ENCODE data around the gene CORO2B. TPM values are rescaled to one million over a fixed set of nuclear protein-coding genes. Genes with fewer than 3 reads are reported as not detected.

CORO2B gene
- polyA plus RNA-seq, 3 donors: 0.03 TPM; not detected in 2

DNA sequence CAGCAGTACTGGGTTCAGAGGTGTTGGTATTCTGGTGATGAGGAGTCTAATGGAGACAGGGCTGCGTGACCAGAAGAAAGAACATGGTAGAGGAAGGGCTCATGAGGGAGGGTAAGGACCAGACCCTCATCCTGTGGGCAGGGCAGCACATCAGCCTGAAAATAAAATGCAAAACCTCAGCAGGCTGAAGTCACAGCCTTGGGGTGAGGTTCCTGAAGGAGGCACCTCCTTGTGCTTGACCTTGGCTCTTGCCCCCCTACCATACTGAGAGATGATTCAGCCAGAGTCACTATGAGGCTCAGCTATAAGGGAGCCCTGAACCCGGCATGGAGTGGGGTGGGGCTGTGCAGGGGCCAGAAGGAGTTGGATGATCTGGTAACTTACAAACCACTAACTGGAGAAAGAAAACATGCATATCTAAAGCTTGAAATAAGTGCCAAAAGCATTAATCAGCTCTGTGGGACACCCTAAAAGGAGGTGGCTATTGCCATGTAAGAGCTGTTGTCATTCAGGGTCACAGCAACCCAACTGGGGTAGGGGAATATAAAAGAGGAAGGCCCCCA lies 60.2 kb downstream of the CORO2B start:
- H3K27me3 ChIP-seq (ENCODE audit: control insufficient read depth in 2 of 2, insufficient read depth in 2 of 2, low read length in 2 of 2): no peaks in the 10 kb centered on the region
- WGBS (ENCODE audit: insufficient coverage): 100% methylated on average over 1 of the region's 2 CpGs
- no peak overlapping the region for H3K27ac ChIP-seq (ENCODE audit: low read depth in 1 of 2, low read length in 2 of 2)
- no peaks in the 10 kb centered on the region for H3K4me1 ChIP-seq (ENCODE audit: control insufficient read depth in 1 of 2, insufficient read depth in 2 of 2, low read length in 2 of 2)
- no peak overlapping the region for H3K4me2 ChIP-seq (replicated peaks; ENCODE audit: extremely low read depth, low read length, poor library complexity, severe bottlenecking)
- H2AFZ ChIP-seq (ENCODE audit: insufficient read depth, low read depth, low read length, poor library complexity, severe bottlenecking): no peak overlapping the region
- intact Hi-C loops (cut with micrococcal nuclease): no loop called here
- no peaks in the 10 kb centered on the region for H3K9me3 ChIP-seq (replicated peaks in 1 of 2; ENCODE audit: control insufficient read depth in 1 of 2, insufficient read depth in 1 of 2, low read length in 2 of 2)
- H3K36me3 ChIP-seq (replicated peaks in 1 of 2; ENCODE audit: control insufficient read depth in 1 of 2, insufficient read depth in 2 of 2, low read length in 2 of 2): no peaks in the 10 kb centered on the region
- DNase-seq: no peak
- Mint-ChIP-seq H3K4me1 (no peaks in the 10 kb centered on the region), H3K27me3 (ENCODE audit: low read depth in 3 of 3) (peaks cover 0 to 2% (median 0%) of the 10 kb centered on the region in 3 donors), H3K27ac (no peak overlapping the region), H3K36me3 (no peaks in the 10 kb centered on the region), H3K9me3 (no peaks in the 10 kb centered on the region), H3K4me3 (no peak overlapping the region)
- H3K79me2 ChIP-seq (ENCODE audit: insufficient read depth, low read length): no peaks in the 10 kb centered on the region
- no peak overlapping the region for H3K4me3 ChIP-seq (replicated peaks in 1 of 3; ENCODE audit: low read depth in 2 of 3, low read length in 3 of 3)
- H4K20me1 ChIP-seq (ENCODE audit: insufficient read depth, low read length): no peaks in the 10 kb centered on the region
- TF ChIP-seq, protein P1, sequence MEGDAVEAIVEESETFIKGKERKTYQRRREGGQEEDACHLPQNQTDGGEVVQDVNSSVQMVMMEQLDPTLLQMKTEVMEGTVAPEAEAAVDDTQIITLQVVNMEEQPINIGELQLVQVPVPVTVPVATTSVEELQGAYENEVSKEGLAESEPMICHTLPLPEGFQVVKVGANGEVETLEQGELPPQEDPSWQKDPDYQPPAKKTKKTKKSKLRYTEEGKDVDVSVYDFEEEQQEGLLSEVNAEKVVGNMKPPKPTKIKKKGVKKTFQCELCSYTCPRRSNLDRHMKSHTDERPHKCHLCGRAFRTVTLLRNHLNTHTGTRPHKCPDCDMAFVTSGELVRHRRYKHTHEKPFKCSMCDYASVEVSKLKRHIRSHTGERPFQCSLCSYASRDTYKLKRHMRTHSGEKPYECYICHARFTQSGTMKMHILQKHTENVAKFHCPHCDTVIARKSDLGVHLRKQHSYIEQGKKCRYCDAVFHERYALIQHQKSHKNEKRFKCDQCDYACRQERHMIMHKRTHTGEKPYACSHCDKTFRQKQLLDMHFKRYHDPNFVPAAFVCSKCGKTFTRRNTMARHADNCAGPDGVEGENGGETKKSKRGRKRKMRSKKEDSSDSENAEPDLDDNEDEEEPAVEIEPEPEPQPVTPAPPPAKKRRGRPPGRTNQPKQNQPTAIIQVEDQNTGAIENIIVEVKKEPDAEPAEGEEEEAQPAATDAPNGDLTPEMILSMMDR (IDR thresholded peaks at IDR 0.05): no peak
- H3K9ac ChIP-seq (ENCODE audit: insufficient read depth, low read length, poor library complexity, severe bottlenecking): no peak overlapping the region

DNA sequence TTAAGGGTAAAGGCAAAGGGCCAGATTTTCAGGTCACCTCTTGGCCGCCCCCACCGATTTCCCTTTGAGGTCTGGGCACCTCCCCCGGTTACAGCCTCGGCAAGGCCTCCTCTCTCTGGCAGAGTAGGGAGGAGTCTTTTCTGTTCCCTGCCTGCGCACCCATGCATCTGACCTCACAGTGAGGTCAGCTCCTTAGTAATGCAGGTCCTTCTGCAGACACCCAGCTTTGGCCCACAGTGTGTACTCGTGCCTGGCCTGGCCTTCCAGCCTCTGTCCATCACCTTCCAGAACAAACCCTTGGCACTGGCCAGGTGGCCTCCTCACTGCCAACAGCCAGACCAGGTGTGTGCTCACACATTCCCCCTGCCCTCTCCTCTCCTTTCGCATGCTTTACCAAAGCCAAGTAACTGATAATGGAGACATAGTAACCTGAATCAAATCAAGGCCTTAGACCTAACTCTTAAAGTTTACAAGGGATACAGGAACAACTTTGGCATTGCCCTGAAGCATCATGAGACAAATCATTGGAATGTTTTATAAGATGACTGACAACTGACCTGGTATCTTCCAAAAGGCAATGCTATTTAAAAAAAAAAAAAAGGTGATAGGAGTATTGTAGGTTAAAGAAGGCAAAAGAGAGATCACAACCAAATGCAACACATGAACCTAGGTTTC lies 61.3 kb downstream of the CORO2B start:
- no peak overlapping the region for H2AFZ ChIP-seq (ENCODE audit: insufficient read depth, low read depth, low read length, poor library complexity, severe bottlenecking)
- H4K20me1 ChIP-seq (ENCODE audit: insufficient read depth, low read length): no peaks in the 10 kb centered on the region

More for the DNA sequence above, 61.3 kb downstream of the CORO2B start:
- Mint-ChIP-seq H3K27me3 (ENCODE audit: low read depth in 3 of 3) (peaks cover 0 to 2% (median 0%) of the 10 kb centered on the region in 3 donors), H3K4me1 (no peaks in the 10 kb centered on the region), H3K36me3 (no peaks in the 10 kb centered on the region), H3K9me3 (no peaks in the 10 kb centered on the region), H3K27ac (no peak overlapping the region), H3K4me3 (no peak overlapping the region)
- Histone ChIP-seq H3K27ac (ENCODE audit: low read depth in 1 of 2, low read length in 2 of 2) (no peak overlapping the region), H3K79me2 (ENCODE audit: insufficient read depth, low read length) (no peaks in the 10 kb centered on the region), H3K4me1 (ENCODE audit: control insufficient read depth in 1 of 2, insufficient read depth in 2 of 2, low read length in 2 of 2) (no peaks in the 10 kb centered on the region), H3K27me3 (ENCODE audit: control insufficient read depth in 2 of 2, insufficient read depth in 2 of 2, low read length in 2 of 2) (no peaks in the 10 kb centered on the region), H3K9me3 (replicated peaks in 1 of 2; ENCODE audit: control insufficient read depth in 1 of 2, insufficient read depth in 1 of 2, low read length in 2 of 2) (no peaks in the 10 kb centered on the region), H3K4me2 (replicated peaks; ENCODE audit: extremely low read depth, low read length, poor library complexity, severe bottlenecking) (no peak overlapping the region), H3K4me3 (replicated peaks in 1 of 3; ENCODE audit: low read depth in 2 of 3, low read length in 3 of 3) (no peak overlapping the region), H3K36me3 (replicated peaks in 1 of 2; ENCODE audit: control insufficient read depth in 1 of 2, insufficient read depth in 2 of 2, low read length in 2 of 2) (no peaks in the 10 kb centered on the region), H3K9ac (ENCODE audit: insufficient read depth, low read length, poor library complexity, severe bottlenecking) (no peak overlapping the region)
- intact Hi-C loops (cut with micrococcal nuclease): no loop called here
- DNase-seq: no peak
- TF ChIP-seq, protein P1 (IDR thresholded peaks at IDR 0.05): no peak
- WGBS (ENCODE audit: insufficient coverage): 100% methylated on average over 1 of the region's 7 CpGs

All from CD14-positive monocyte (primary cell).